ENCODE results near the gene STMN3.

STMN3 gene

GRCh38 chr20:63688228-63689045 lies 35.2 kb upstream of the STMN3 start:
- CTCF ChIA-PET = no interaction called here
- DNase-seq (ENCODE audit: extremely low spot score) = no peak

GRCh38 chr20:63687419-63688178 lies 34.4 kb upstream of the STMN3 start:
- CTCF ChIA-PET = no interaction called here
- POLR2A ChIA-PET = interaction anchor here (1.0 kb wide), 1 partner anchor 29 kb away, joined by 3 read pairs; the partner anchor contains the start of gene RTEL1
- no peak for DNase-seq (ENCODE audit: extremely low spot score)
- TF ChIP-seq NFRKB (IDR thresholded peaks at IDR 0.05) (no peak), SUZ12 (IDR thresholded peaks at IDR 0.05) (no peak), LEF1 (IDR thresholded peaks at IDR 0.05; ENCODE audit: borderline replicate concordance) (no peak), PKNOX1 (IDR thresholded peaks at IDR 0.05) (no peak), FOXK2 (IDR thresholded peaks at IDR 0.05) (no peak), TARDBP (IDR thresholded peaks at IDR 0.05) (no peak), FOXA1 (IDR thresholded peaks at IDR 0.05) (no peak), L3MBTL2 (conservative IDR thresholded peaks at IDR 0.05) (no peak), CTBP1 (IDR thresholded peaks at IDR 0.05; ENCODE audit: borderline replicate concordance) (no peak), BHLHE40 (IDR thresholded peaks at IDR 0.05; ENCODE audit: borderline replicate concordance) (no peak), ARNT (IDR thresholded peaks at IDR 0.05) (no peak), HDGF (IDR thresholded peaks at IDR 0.05; ENCODE audit: borderline replicate concordance) (no peak), SP1 (IDR thresholded peaks at IDR 0.05) (no peak), ZNF384 (IDR thresholded peaks at IDR 0.05) (no peak), ELF4 (IDR thresholded peaks at IDR 0.05) (no peak), FOXM1 (IDR thresholded peaks at IDR 0.05; ENCODE audit: borderline replicate concordance) (no peak)

More at GRCh38 chr20:63688228-63689045, 35.2 kb upstream of the STMN3 start:
- POLR2A ChIA-PET = interaction anchor here (1.0 kb wide), 1 partner anchor 30 kb away, joined by 3 read pairs; the partner anchor contains the start of gene RTEL1
- no peak for TF ChIP-seq ELF4 (IDR thresholded peaks at IDR 0.05)
- no peak for TF ChIP-seq ZNF384 (IDR thresholded peaks at IDR 0.05)
- no peak for TF ChIP-seq FOXK2 (IDR thresholded peaks at IDR 0.05)
- no peak for TF ChIP-seq LEF1 (IDR thresholded peaks at IDR 0.05; ENCODE audit: borderline replicate concordance)
- TF ChIP-seq L3MBTL2 (conservative IDR thresholded peaks at IDR 0.05) = no peak
- no peak for TF ChIP-seq BHLHE40 (IDR thresholded peaks at IDR 0.05; ENCODE audit: borderline replicate concordance)
- no peak for TF ChIP-seq FOXA1 (IDR thresholded peaks at IDR 0.05)
- no peak for TF ChIP-seq HDGF (IDR thresholded peaks at IDR 0.05; ENCODE audit: borderline replicate concordance)

GRCh38 chr20:63686492-63687321 lies 33.5 kb upstream of the STMN3 start:
- no peak for TF ChIP-seq FOXM1 (IDR thresholded peaks at IDR 0.05; ENCODE audit: borderline replicate concordance)
- TF ChIP-seq SP1 (IDR thresholded peaks at IDR 0.05) = no peak
- TF ChIP-seq CTBP1 (IDR thresholded peaks at IDR 0.05; ENCODE audit: borderline replicate concordance) = no peak
- TF ChIP-seq ZNF384 (IDR thresholded peaks at IDR 0.05) = no peak
- no peak for TF ChIP-seq PKNOX1 (IDR thresholded peaks at IDR 0.05)
- no peak for TF ChIP-seq FOXK2 (IDR thresholded peaks at IDR 0.05)
- no peak for TF ChIP-seq NFRKB (IDR thresholded peaks at IDR 0.05)
- TF ChIP-seq L3MBTL2 (conservative IDR thresholded peaks at IDR 0.05) = no peak
- no peak for TF ChIP-seq FOXA1 (IDR thresholded peaks at IDR 0.05)
- TF ChIP-seq TARDBP (IDR thresholded peaks at IDR 0.05) = no peak
- TF ChIP-seq ELF4 (IDR thresholded peaks at IDR 0.05) = no peak
- TF ChIP-seq BHLHE40 (IDR thresholded peaks at IDR 0.05; ENCODE audit: borderline replicate concordance) = no peak
- no peak for DNase-seq (ENCODE audit: extremely low spot score)
- ChIA-PET POLR2A (no interaction called here), CTCF (no interaction called here)

DNA sequence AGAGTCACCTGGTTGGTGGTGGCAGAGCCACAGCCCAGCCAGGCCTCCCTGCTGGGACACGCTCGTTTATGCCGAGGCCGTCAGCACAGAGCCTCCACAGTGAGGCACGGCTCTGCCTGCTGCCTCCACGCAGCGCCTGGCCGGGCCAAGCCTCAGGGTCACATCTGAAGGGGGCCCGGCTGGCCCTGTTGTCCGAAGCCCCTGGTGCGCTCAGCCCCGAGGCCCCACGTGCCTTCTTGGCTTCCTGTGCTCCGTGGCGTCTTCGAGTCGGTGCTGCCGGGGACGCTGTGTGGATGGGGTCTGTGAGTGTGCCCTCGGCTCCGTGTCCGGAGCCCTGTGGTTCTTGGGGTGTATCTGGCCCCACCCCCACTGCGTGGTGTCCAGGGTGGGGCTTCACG lies 32.9 kb upstream of the STMN3 start:
- TF ChIP-seq FOXM1 (IDR thresholded peaks at IDR 0.05; ENCODE audit: borderline replicate concordance) (no peak), HDGF (IDR thresholded peaks at IDR 0.05; ENCODE audit: borderline replicate concordance) (no peak), BHLHE40 (IDR thresholded peaks at IDR 0.05; ENCODE audit: borderline replicate concordance) (no peak), TARDBP (IDR thresholded peaks at IDR 0.05) (no peak), NFRKB (IDR thresholded peaks at IDR 0.05) (no peak), SUZ12 (IDR thresholded peaks at IDR 0.05) (no peak), ELF4 (IDR thresholded peaks at IDR 0.05) (no peak), LEF1 (IDR thresholded peaks at IDR 0.05; ENCODE audit: borderline replicate concordance) (no peak)
- CTCF ChIA-PET = no interaction called here
- POLR2A ChIA-PET = no interaction called here
- no peak for DNase-seq (ENCODE audit: extremely low spot score)

DNA sequence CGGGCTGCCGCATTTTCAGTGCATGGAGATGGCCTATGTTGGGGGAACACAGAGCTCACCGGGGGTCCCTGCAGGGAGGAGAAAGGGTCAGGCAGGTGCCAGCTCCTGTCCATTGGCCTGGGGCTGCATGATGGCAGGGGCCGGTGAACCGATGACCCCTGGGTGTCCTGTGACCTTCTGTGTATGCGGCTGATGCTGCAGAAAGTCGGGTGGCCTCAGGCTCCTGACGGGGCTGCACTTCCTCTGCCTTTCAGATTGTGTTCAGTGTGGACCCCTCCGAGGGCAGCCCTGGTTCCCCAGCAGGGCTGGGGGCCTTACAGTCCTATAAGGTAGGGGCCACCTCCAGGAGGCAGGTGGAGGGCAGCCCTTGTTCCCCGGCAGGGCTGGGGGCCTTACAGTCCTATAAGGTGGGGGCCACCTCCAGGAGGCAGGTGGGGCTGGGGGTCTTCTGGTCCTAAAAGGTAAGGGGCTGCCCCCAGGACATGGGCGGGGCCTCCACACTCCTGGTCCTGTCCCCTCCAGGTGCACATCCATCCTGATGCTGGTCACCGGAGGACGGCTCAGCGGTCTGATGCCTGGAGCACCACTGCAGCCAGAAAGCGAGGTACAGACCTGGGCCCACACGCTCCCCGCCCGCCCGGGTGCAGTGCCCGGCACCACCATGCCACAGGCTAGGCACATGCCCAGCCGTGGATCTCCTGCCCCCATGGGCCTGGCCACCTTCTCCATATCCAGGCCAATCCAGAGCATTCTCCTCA lies 32.2 kb upstream of the STMN3 start:
- ChIA-PET POLR2A (no interaction called here), CTCF (no interaction called here)
- DNase-seq (ENCODE audit: extremely low spot score) = no peak
- TF ChIP-seq FOXM1 (IDR thresholded peaks at IDR 0.05; ENCODE audit: borderline replicate concordance) = no peak
- TF ChIP-seq CTBP1 (IDR thresholded peaks at IDR 0.05; ENCODE audit: borderline replicate concordance) = no peak
- no peak for TF ChIP-seq ZNF384 (IDR thresholded peaks at IDR 0.05)
- no peak for TF ChIP-seq ELF4 (IDR thresholded peaks at IDR 0.05)
- TF ChIP-seq FOXA1 (IDR thresholded peaks at IDR 0.05) = no peak
- TF ChIP-seq SP1 (IDR thresholded peaks at IDR 0.05) = no peak
- TF ChIP-seq LEF1 (IDR thresholded peaks at IDR 0.05; ENCODE audit: borderline replicate concordance) = no peak
- TF ChIP-seq NFRKB (IDR thresholded peaks at IDR 0.05) = no peak
- no peak for TF ChIP-seq ARNT (IDR thresholded peaks at IDR 0.05)
- TF ChIP-seq SUZ12 (IDR thresholded peaks at IDR 0.05) = no peak
- no peak for TF ChIP-seq BHLHE40 (IDR thresholded peaks at IDR 0.05; ENCODE audit: borderline replicate concordance)
